ENCODE results near the gene ZC3H7B. TPM values are rescaled to one million over a fixed set of nuclear protein-coding genes. Genes with fewer than 3 reads are reported as not detected.

The ZC3H7B gene
- total RNA-seq, 4 donors from 2014 or later, result 29.5 to 43.6 (median 35.7) TPM

GRCh38 chr22:41338614-41339212, 37.4 kb downstream of the ZC3H7B start:
- Histone ChIP-seq H3K4me3 (no peak overlapping the region), H3K27me3 (no peaks in the 10 kb centered on the region), H3K27ac (no peak overlapping the region), H3K9me3 (no peaks in the 10 kb centered on the region), H3K36me3 (peaks cover 0 to 15% (median 6%) of the 10 kb centered on the region in 4 donors), H3K4me1 (no peaks in the 10 kb centered on the region)
- intact Hi-C loops (cut with DNase I; ENCODE audit: low total_unique reads) (no loop called here), in situ Hi-C loops (cut with MboI; ENCODE audit: low pct_ligation_motif_present in 1 of 4, low pct_unique_long_range_greater_than_20kb in 1 of 4, low sequenced_read_pairs in 3 of 4) (no loop called here)
- DNase-seq, result no peak
- 88% methylated on average over 14 of the region's 14 CpGs; no CpG with 5 or more reads in 1 of the 2 donors for WGBS, 2 donors (ENCODE audit: low coverage in 1 of 2)
- TF ChIP-seq EP300 (IDR thresholded peaks at IDR 0.05; ENCODE audit: low read depth) (no peak), POLR2AphosphoS5 (IDR thresholded peaks at IDR 0.05) (no peak), POLR2A (IDR thresholded peaks at IDR 0.05) (no peak), CTCF (IDR thresholded peaks at IDR 0.05) (no peak)

- H3K36me3 ChIP-seq, result peaks cover 0 to 24% (median 6%) of the 10 kb centered on the region in 4 donors
- intact Hi-C loops (cut with DNase I; ENCODE audit: low total_unique reads) (no loop called here), in situ Hi-C loops (cut with MboI; ENCODE audit: low pct_ligation_motif_present in 1 of 4, low pct_unique_long_range_greater_than_20kb in 1 of 4, low sequenced_read_pairs in 3 of 4) (no loop called here)
- H3K4me3 ChIP-seq, result no peak overlapping the region
- DNase-seq, result no peak
- H3K27me3 ChIP-seq, result no peaks in the 10 kb centered on the region
- H3K9me3 ChIP-seq, result no peaks in the 10 kb centered on the region
- TF ChIP-seq POLR2AphosphoS5 (IDR thresholded peaks at IDR 0.05), result no peak
- TF ChIP-seq CTCF (IDR thresholded peaks at IDR 0.05), result no peak
- no peak for TF ChIP-seq EP300 (IDR thresholded peaks at IDR 0.05; ENCODE audit: low read depth)
- TF ChIP-seq POLR2A (IDR thresholded peaks at IDR 0.05), result no peak
- no peak overlapping the region for H3K27ac ChIP-seq
- WGBS, 2 donors (ENCODE audit: low coverage in 1 of 2), result 95% methylated on average over 16 of the region's 18 CpGs; no CpG with 5 or more reads in 1 of the 2 donors
- no peaks in the 10 kb centered on the region for H3K4me1 ChIP-seq
These were observed 38.5 kb downstream of the ZC3H7B start for GRCh38 chr22:41339823-41340222.

DNA sequence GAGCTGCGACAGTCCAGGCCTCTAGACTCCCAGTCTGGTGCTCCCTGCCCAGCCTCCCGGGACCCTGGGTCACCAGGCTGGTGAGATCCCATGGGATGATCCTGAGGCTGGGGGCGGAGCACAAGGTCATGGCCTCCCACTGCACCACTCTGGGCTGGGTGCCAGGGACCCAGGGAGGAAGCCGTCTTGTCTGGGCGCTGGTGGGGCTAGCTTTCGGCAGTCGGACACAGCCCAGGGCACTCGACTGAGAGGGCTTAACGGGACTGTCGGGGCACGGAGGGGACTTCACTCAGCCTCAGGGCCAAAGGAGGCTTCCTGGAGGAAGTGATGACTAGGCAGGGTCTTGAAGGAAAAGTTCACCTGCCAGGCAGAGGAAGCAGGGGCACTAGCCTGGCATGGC, 39.0 kb downstream of the ZC3H7B start:
- Histone ChIP-seq H3K4me1 (no peaks in the 10 kb centered on the region), H3K27me3 (no peaks in the 10 kb centered on the region), H3K27ac (no peak overlapping the region), H3K36me3 (peaks cover 0 to 24% (median 6%) of the 10 kb centered on the region in 4 donors), H3K4me3 (no peak overlapping the region), H3K9me3 (no peaks in the 10 kb centered on the region)
- no peak for DNase-seq
- intact Hi-C loops (cut with DNase I; ENCODE audit: low total_unique reads) (no loop called here), in situ Hi-C loops (cut with MboI; ENCODE audit: low pct_ligation_motif_present in 1 of 4, low pct_unique_long_range_greater_than_20kb in 1 of 4, low sequenced_read_pairs in 3 of 4) (no loop called here)
- WGBS, 2 donors (ENCODE audit: low coverage in 1 of 2), result 84% methylated on average over 11 of the region's 11 CpGs; no CpG with 5 or more reads in 1 of the 2 donors
- no peak for TF ChIP-seq POLR2A (IDR thresholded peaks at IDR 0.05)
- TF ChIP-seq EP300 (IDR thresholded peaks at IDR 0.05; ENCODE audit: low read depth), result no peak
- TF ChIP-seq CTCF (IDR thresholded peaks at IDR 0.05), result no peak
- no peak for TF ChIP-seq POLR2AphosphoS5 (IDR thresholded peaks at IDR 0.05)

- H3K4me3 ChIP-seq, result no peak overlapping the region
- H3K4me1 ChIP-seq, result no peaks in the 10 kb centered on the region
- H3K9me3 ChIP-seq, result no peaks in the 10 kb centered on the region
- intact Hi-C loops (cut with DNase I; ENCODE audit: low total_unique reads), result no loop called here
- 96% methylated on average over 8 of the region's 8 CpGs; no CpG with 5 or more reads in 1 of the 2 donors for WGBS, 2 donors (ENCODE audit: low coverage in 1 of 2)
- in situ Hi-C loops (cut with MboI; ENCODE audit: low pct_ligation_motif_present in 1 of 4, low pct_unique_long_range_greater_than_20kb in 1 of 4, low sequenced_read_pairs in 3 of 4), result no loop called here
- H3K27ac ChIP-seq, result no peak overlapping the region
- no peak for TF ChIP-seq POLR2A (IDR thresholded peaks at IDR 0.05)
- TF ChIP-seq POLR2AphosphoS5 (IDR thresholded peaks at IDR 0.05), result no peak
- TF ChIP-seq CTCF (IDR thresholded peaks at IDR 0.05), result no peak
- no peak for TF ChIP-seq EP300 (IDR thresholded peaks at IDR 0.05; ENCODE audit: low read depth)
- no peaks in the 10 kb centered on the region for H3K27me3 ChIP-seq
- DNase-seq, result no peak
- H3K36me3 ChIP-seq, result peaks cover 0 to 24% (median 8%) of the 10 kb centered on the region in 4 donors
These were observed 39.7 kb downstream of the ZC3H7B start for GRCh38 chr22:41341012-41341411.
